Mesothelial cell of epicardium (in vitro differentiated cells): ENCODE results near the gene ZNF57. TPM values are rescaled to one million over a fixed set of nuclear protein-coding genes. Genes with fewer than 3 reads are reported as not detected.

Experiments
- DNase-seq, 2 experiments: peaks; one replicate each; pipeline ENCODE4 v3.0.0; 2021; ENCODE audit warnings: low spot score in 2 of 2; ENCODE audit not compliant: unreplicated experiment in 2 of 2
- H3K27ac Mint-ChIP-seq: 2 replicates; pipeline ENCODE4 v1.8.0; 2021; ENCODE audit warnings: mixed read lengths
- H3K27me3 Mint-ChIP-seq: 2 replicates; pipeline ENCODE4 v1.8.0; 2021; ENCODE audit warnings: low read depth, mixed read lengths
- H3K36me3 Mint-ChIP-seq: 2 replicates; pipeline ENCODE4 v1.8.0; 2021; ENCODE audit warnings: mixed read lengths
- H3K4me1 Mint-ChIP-seq: 2 replicates; pipeline ENCODE4 v1.8.0; 2021; ENCODE audit warnings: mixed read lengths
- H3K4me3 Mint-ChIP-seq: 2 replicates; pipeline ENCODE4 v1.8.0; 2021; ENCODE audit warnings: mild to moderate bottlenecking, moderate library complexity, mixed read lengths
- H3K9me3 Mint-ChIP-seq: 2 replicates; pipeline ENCODE4 v1.8.0; 2021; ENCODE audit warnings: mixed read lengths
- total RNA-seq: library from RNA; stranded (reverse); gene quantifications from 3 replicates; pipeline ENCODE4 v1.2.1, GENCODE V29; 2021
- TF ChIP-seq, protein P1 (sequence below): fragments of 200-600 bp; sonication (generic); IDR thresholded peaks from one replicate; pipeline ENCODE4 v1.5.0; 2021; ENCODE audit warnings: antibody characterized with exemption; ENCODE audit not compliant: unreplicated experiment

Gene ZNF57
- total RNA-seq = 3.9 to 4.5 TPM (median 4.1 TPM) in 3 replicates

DNA sequence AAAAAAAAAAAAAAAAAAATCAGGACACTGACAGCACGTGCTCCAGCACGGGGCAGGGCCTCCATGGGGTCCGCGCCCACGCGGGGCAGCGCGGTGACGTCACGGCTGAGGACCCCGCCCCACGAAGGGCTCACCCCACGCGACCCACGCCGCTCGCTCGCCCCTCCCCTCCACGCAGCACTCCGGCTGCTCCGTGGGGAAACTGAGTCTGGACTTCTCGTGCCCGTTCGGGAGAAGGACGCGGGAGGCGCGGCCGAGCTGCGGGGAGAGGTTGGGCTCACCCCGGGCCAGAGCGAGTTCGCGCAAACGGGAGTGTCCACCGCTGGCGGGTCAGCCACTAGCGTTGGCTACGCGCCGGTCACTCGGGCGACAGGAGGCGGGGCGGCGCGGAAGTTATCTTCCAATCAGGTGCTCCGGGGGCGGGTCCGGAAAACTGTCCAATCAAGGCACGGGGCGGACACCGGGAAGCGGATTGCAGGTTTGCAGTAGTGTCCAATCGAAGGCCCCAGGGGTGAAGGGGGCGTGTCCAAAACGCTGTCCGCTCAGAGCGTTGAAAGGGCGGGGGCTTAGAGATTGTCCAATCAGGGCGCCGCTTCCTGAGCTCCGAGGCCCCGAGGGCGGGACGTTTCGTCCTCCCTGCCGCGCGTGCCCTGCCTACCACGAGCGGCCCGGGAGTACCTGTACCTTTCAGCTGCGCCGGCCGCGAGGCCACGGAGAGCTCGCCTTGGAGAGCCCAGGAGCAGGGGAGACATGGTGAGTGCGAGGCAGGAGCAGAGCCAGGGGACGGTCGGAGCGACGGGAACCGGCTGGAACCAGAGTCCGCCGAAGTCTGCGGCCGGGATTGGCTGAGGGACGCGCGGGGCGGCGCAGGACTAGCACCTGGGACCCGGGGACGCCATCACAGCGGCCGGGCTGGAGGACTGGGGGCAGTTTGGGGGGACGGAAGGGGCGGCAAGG, at the start of gene ZNF57:
TSS of gene ZNF57 (plus strand) at position 633 of the 957 bp plus-strand sequence. CDS start at position 751, 118 bp downstream.
- peaks cover 13% of the 10 kb centered on the region for H3K9me3 Mint-ChIP-seq
- DNase-seq = peak; percentile 96 to 98
- peak within 1 kb of the TSS; percentile 98 for H3K4me3 Mint-ChIP-seq
- no peaks in the 10 kb centered on the region for H3K36me3 Mint-ChIP-seq
- H3K27ac Mint-ChIP-seq = peak within 1 kb of the TSS; percentile 97
- TF ChIP-seq, protein P1, sequence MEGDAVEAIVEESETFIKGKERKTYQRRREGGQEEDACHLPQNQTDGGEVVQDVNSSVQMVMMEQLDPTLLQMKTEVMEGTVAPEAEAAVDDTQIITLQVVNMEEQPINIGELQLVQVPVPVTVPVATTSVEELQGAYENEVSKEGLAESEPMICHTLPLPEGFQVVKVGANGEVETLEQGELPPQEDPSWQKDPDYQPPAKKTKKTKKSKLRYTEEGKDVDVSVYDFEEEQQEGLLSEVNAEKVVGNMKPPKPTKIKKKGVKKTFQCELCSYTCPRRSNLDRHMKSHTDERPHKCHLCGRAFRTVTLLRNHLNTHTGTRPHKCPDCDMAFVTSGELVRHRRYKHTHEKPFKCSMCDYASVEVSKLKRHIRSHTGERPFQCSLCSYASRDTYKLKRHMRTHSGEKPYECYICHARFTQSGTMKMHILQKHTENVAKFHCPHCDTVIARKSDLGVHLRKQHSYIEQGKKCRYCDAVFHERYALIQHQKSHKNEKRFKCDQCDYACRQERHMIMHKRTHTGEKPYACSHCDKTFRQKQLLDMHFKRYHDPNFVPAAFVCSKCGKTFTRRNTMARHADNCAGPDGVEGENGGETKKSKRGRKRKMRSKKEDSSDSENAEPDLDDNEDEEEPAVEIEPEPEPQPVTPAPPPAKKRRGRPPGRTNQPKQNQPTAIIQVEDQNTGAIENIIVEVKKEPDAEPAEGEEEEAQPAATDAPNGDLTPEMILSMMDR = no peak
- H3K27me3 Mint-ChIP-seq = no peaks in the 10 kb centered on the region
- peaks cover 8% of the 10 kb centered on the region for H3K4me1 Mint-ChIP-seq

- no peak for DNase-seq
- Mint-ChIP-seq H3K4me3 (no peak overlapping the region), H3K27ac (no peak overlapping the region), H3K9me3 (peaks cover 61% of the 10 kb centered on the region), H3K27me3 (no peaks in the 10 kb centered on the region), H3K4me1 (no peaks in the 10 kb centered on the region), H3K36me3 (peaks cover 75% of the 10 kb centered on the region)
- TF ChIP-seq, protein P1 = no peak
Observed at GRCh38 chr19:2852598-2852997, 48.1 kb upstream of the ZNF57 start.

GRCh38 chr19:2853015-2853606, 47.6 kb upstream of the ZNF57 start:
- Mint-ChIP-seq H3K4me3 (no peak overlapping the region), H3K36me3 (peaks cover 78% of the 10 kb centered on the region), H3K27me3 (no peaks in the 10 kb centered on the region), H3K9me3 (peaks cover 61% of the 10 kb centered on the region), H3K27ac (no peak overlapping the region), H3K4me1 (no peaks in the 10 kb centered on the region)
- TF ChIP-seq, protein P1 = no peak
- no peak for DNase-seq

DNA sequence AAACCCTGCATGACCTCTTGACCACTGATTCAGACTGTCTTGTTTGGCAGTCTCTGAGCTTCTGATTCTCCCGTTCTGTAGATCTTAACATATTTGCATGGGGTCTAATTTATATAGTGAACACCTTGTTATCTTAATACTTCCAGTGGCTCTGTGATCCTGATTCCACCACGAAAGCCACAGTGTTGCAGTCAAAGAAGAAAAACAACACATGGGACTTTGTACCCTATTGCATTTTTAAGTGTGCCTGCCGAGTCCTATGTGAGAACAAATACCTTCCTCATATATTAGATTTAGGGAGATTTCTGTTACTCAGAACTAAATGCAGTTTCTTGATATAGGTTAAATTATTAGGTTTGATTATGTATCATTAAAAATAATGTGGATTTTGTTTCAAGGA, 45.9 kb upstream of the ZNF57 start:
- Mint-ChIP-seq H3K27ac (no peak overlapping the region), H3K4me1 (no peaks in the 10 kb centered on the region), H3K4me3 (no peak overlapping the region), H3K27me3 (no peaks in the 10 kb centered on the region), H3K9me3 (peaks cover 67% of the 10 kb centered on the region), H3K36me3 (peaks cover 83% of the 10 kb centered on the region)
- DNase-seq = no peak
- TF ChIP-seq, protein P1 = no peak

DNA sequence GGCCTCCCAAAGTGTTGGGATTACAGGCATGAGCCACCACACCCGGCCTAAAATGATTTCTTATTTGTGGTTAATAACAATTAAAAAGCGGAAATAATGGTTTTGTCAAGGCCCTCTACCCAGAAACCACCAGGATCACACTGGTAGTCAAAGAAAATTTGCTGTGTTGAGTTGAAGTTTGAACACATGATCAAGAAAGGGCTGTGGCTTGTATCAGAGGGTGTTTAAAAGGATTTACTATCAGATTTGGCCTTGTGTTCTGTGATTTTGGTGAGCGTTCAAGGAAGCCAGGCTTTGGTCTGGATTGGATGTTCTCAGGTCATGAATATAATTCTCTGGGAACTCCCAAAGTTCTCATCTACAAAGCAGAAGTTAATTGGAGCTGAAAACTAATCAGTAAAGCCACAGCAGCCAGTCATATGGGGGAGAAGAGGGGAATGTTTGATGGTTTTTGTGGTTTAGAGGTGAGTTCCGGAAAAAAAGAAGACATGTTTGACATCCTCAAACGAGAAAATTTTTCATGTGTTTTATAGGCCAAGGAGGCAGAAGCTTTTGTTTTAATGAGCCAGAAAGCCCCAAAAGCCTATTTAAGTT, 44.2 kb upstream of the ZNF57 start:
- Mint-ChIP-seq H3K4me3 (no peak overlapping the region), H3K27me3 (no peaks in the 10 kb centered on the region), H3K27ac (no peak overlapping the region), H3K9me3 (peaks cover 59% of the 10 kb centered on the region), H3K36me3 (peaks cover 72% of the 10 kb centered on the region), H3K4me1 (no peaks in the 10 kb centered on the region)
- TF ChIP-seq, protein P1 = no peak
- DNase-seq = no peak
